Measurements from ENCODE around the gene LGALS7.

Gene LGALS7

DNA sequence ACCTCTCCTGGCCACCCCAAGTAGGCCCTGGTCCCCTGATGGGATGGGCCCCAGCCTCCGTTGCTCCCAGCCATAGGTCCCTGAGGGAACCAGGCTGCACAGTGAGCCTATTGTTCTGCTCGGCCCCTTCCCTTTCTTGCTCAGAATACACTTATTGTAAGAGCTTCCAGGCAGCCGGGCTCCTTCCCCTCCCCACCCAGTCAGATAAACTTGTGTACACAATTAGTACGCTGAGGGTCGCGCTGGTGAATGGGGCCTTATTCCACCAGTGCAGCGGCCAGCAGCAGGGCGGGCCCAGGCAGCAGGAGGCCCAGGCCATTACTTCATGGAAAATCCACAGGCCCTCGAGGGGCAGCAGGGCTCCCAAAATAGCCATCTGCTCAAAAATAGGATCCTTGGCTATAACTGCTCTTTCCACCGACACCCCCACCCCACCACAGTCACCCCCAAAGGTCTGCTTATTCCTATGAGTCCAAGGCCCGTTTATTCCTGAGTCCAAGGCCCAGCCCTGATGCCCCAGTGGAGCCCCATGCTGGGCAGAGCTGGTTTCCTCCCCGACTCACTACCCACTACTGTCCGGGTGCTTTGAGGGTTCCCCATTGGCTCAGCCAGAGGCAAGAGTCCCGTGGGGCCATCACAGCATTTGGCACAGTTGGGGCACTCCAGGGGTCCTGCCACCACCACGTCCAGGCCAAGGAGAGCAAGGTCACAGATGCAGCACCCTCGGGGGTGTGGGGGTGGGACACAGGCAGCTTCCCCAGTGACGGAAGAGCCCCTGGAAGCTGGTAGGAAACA, 51.1 kb downstream of the LGALS7 start:
- CTCF ChIA-PET = interaction anchor here (1.1 to 1.7 kb wide), 2 partner anchors 85 to 230 kb away, joined by 3 read pairs; no protein-coding TSS in a partner anchor
- POLR2A ChIA-PET = no interaction called here
- DNase-seq (ENCODE audit: extremely low spot score) = no peak
- TF ChIP-seq, protein P1, sequence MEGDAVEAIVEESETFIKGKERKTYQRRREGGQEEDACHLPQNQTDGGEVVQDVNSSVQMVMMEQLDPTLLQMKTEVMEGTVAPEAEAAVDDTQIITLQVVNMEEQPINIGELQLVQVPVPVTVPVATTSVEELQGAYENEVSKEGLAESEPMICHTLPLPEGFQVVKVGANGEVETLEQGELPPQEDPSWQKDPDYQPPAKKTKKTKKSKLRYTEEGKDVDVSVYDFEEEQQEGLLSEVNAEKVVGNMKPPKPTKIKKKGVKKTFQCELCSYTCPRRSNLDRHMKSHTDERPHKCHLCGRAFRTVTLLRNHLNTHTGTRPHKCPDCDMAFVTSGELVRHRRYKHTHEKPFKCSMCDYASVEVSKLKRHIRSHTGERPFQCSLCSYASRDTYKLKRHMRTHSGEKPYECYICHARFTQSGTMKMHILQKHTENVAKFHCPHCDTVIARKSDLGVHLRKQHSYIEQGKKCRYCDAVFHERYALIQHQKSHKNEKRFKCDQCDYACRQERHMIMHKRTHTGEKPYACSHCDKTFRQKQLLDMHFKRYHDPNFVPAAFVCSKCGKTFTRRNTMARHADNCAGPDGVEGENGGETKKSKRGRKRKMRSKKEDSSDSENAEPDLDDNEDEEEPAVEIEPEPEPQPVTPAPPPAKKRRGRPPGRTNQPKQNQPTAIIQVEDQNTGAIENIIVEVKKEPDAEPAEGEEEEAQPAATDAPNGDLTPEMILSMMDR (IDR thresholded peaks at IDR 0.05; ENCODE audit: control extremely low read depth, extremely low read depth, low read depth, missing control alignments) = no peak

DNA sequence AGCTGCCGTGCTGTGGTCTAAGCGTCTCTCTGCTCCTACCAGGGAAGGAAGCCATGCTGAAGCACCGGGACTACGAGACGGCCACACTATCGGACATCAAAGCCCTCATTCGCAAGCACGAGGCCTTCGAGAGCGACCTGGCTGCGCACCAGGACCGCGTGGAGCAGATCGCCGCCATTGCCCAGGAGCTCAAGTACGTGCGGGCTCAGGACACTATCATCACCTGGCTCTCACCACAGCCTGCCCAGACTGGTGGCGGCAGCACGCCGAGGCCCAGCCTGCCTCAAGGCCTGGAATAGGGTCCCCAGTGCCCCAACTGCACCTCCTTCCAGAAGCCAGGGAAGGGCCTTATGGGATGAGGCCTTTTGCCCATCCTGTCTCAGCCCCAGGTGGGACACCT, 51.8 kb downstream of the LGALS7 start:
- POLR2A ChIA-PET = no interaction called here
- no peak for DNase-seq (ENCODE audit: extremely low spot score)
- TF ChIP-seq, protein P1 (IDR thresholded peaks at IDR 0.05; ENCODE audit: control extremely low read depth, extremely low read depth, low read depth, missing control alignments) = no peak
- CTCF ChIA-PET = interaction anchor here (1.7 kb wide), 1 partner anchor 85 kb away, joined by 3 read pairs; no protein-coding TSS in a partner anchor
